Endothelial cell of umbilical vein (primary cell): ENCODE results near the gene RAP1GAP. TPM values are rescaled to one million over a fixed set of nuclear protein-coding genes. Genes with fewer than 3 reads are reported as not detected.

ENCODE experiments used
- BruUV-seq: library from RNA; stranded (reverse); fragments of 400-500 nt; replicated peaks from 2 replicates; lab custom pipeline; 2021; lab: Mats Ljungman, UMichigan
- CTCF ChIA-PET: fragments of 300-600, 350-600 bp; sonication (Branson Sonifier 250); formaldehyde crosslinking; loops from one replicate; lab custom pipeline; 2021; ENCODE audit warnings: antibody characterized with exemption, inconsistent platforms; lab: Charles Lee
- POLR2A ChIA-PET: fragments of 300-600, 350-600 bp; sonication (Branson Sonifier 250); formaldehyde crosslinking; loops from one replicate; lab custom pipeline; 2021; ENCODE audit warnings: antibody characterized with exemption, inconsistent platforms; lab: Charles Lee
- DNase-seq: peaks from one replicate; pipeline ENCODE4 v3.0.0-alpha.2; 2011; ENCODE audit warnings: low read depth, low spot score
- FAIRE-seq: peaks from 2 replicates; lab custom pipeline; 2011; peaks lifted over from hg19 to GRCh38; lab: Jason Lieb, UNC
- H2AFZ ChIP-seq: 2 replicates; pipeline ENCODE4 v1.6.0; 2012; ENCODE audit warnings: low read depth, low read length, control low read depth, inconsistent platforms
- H3K27ac ChIP-seq: 2 replicates; pipeline ENCODE4 v1.5.1; 2011; ENCODE audit warnings: low read depth, mild to moderate bottlenecking, control low read depth, low read length, moderate library complexity; ENCODE audit not compliant: insufficient read depth
- H3K27me3 ChIP-seq, 2 experiments: 2 replicates each; pipeline versions ENCODE4 v1.6.0 to v1.6.1; 2011; ENCODE audit warnings: low read length in 2 of 2, mixed read lengths in 1 of 2; ENCODE audit not compliant: control insufficient read depth in 2 of 2, insufficient read depth in 2 of 2
- H3K36me3 ChIP-seq, 2 experiments: 2 replicates in 1 of 2; 3 replicates in 1 of 2; pipeline ENCODE4 v1.5.1; 2011; ENCODE audit warnings: low read length in 2 of 2, mild to moderate bottlenecking in 1 of 2, moderate library complexity in 1 of 2; ENCODE audit not compliant: control insufficient read depth in 2 of 2, insufficient read depth in 2 of 2; ENCODE audit errors: extremely low read depth in 1 of 2
- H3K4me1 ChIP-seq: 3 replicates; pipeline ENCODE4 v1.5.1; 2011; ENCODE audit warnings: mild to moderate bottlenecking, low read length; ENCODE audit not compliant: control insufficient read depth, insufficient read depth; ENCODE audit errors: extremely low read depth
- H3K4me2 ChIP-seq: 2 replicates; pipeline ENCODE4 v1.6.1; 2011; ENCODE audit warnings: low read length, control low read depth, mixed read lengths; ENCODE audit not compliant: insufficient read depth
- H3K4me3 ChIP-seq, 3 experiments: fragments of 200-600 bp in 1 of 3; sonication (generic), shearing (Covaris generic) in 1 of 3; replicated peaks in 1 of 3; 2 replicates each; pipeline ENCODE4 v1.5.1; 2011 to 2016; ENCODE audit warnings: control low read depth in 3 of 3, low read length in 3 of 3, mild to moderate bottlenecking in 2 of 3, inconsistent platforms in 1 of 3, low read depth in 1 of 3, moderate library complexity in 1 of 3; ENCODE audit not compliant: insufficient read depth in 1 of 3
- H3K79me2 ChIP-seq: 2 replicates; pipeline ENCODE4 v1.6.0; 2012; ENCODE audit warnings: low read length, inconsistent platforms; ENCODE audit not compliant: control insufficient read depth, insufficient read depth
- H3K9ac ChIP-seq: replicated peaks from 2 replicates; pipeline ENCODE3; 2011; ENCODE audit warnings: low read length, control low read depth; ENCODE audit not compliant: insufficient read depth; ENCODE audit errors: extremely low read depth
- H3K9me1 ChIP-seq: replicated peaks from 3 replicates; pipeline ENCODE4 v1.6.0; 2011; ENCODE audit warnings: mild to moderate bottlenecking, low read length; ENCODE audit not compliant: control insufficient read depth, insufficient read depth; ENCODE audit errors: extremely low read depth
- H3K9me3 ChIP-seq: replicated peaks from 2 replicates; pipeline ENCODE4 v1.5.1; 2012; ENCODE audit warnings: low read length, inconsistent platforms; ENCODE audit not compliant: control insufficient read depth, insufficient read depth
- H4K20me1 ChIP-seq: replicated peaks from 2 replicates; pipeline ENCODE3; 2011; ENCODE audit warnings: mild to moderate bottlenecking, low read length; ENCODE audit not compliant: control insufficient read depth, insufficient read depth; ENCODE audit errors: extremely low read depth
- CTCF ChIP-seq, 2 donors: IDR thresholded peaks; 1 replicate in 1 of 2; 2 replicates in 1 of 2; pipeline ENCODE4 v1.5.1; 2011; ENCODE audit warnings: low read length in 2 of 2, mild to moderate bottlenecking in 2 of 2, moderate library complexity in 2 of 2, control low read depth in 1 of 2, inconsistent platforms in 1 of 2, low read depth in 1 of 2; ENCODE audit not compliant: insufficient read depth in 1 of 2; ENCODE audit errors: extremely low read depth in 1 of 2
- EZH2 ChIP-seq: IDR thresholded peaks from 2 replicates; pipeline ENCODE4 v1.6.1; 2012; ENCODE audit warnings: borderline replicate concordance, low read depth, mild to moderate bottlenecking, moderate library complexity, low read length, inconsistent platforms; ENCODE audit not compliant: severe bottlenecking
- FOS ChIP-seq: IDR thresholded peaks from 2 replicates; pipeline ENCODE4 v1.6.1; 2011; ENCODE audit warnings: mild to moderate bottlenecking, low read length, moderate library complexity, borderline replicate concordance; ENCODE audit not compliant: insufficient read depth
- GATA2 ChIP-seq: IDR thresholded peaks from 2 replicates; pipeline ENCODE4 v1.7.0; 2011; ENCODE audit warnings: low read depth, mild to moderate bottlenecking, moderate library complexity, mixed read lengths, low read length; ENCODE audit not compliant: insufficient read length, insufficient read depth
- JUN ChIP-seq: IDR thresholded peaks from 2 replicates; pipeline ENCODE4 v1.6.1; 2011; ENCODE audit warnings: borderline replicate concordance, low read depth; ENCODE audit not compliant: insufficient read length, insufficient read depth
- MAX ChIP-seq: IDR thresholded peaks from 2 replicates; pipeline ENCODE4 v1.6.1; 2011; ENCODE audit not compliant: insufficient read depth, insufficient read length
- MYC ChIP-seq: IDR thresholded peaks from one replicate; pipeline ENCODE4 v1.6.1; 2011; ENCODE audit warnings: mild to moderate bottlenecking, low read depth, low read length
- POLR2A ChIP-seq: IDR thresholded peaks from 2 replicates; pipeline ENCODE4 v1.6.1; 2012; ENCODE audit warnings: low read depth, mild to moderate bottlenecking, control low read depth, low read length
- POLR2AphosphoS5 ChIP-seq: IDR thresholded peaks from 2 replicates; pipeline ENCODE4 v1.6.1; 2012; ENCODE audit warnings: low read depth, mild to moderate bottlenecking, control low read depth, low read length, moderate library complexity; ENCODE audit not compliant: insufficient read depth
- dilution Hi-C: fragments of 300-500 bp; cut with MboI; formaldehyde crosslinking; loops from one replicate; pipeline ENCODE4 v1.15.0; 2019; ENCODE audit warnings: low sequenced_read_pairs; ENCODE audit not compliant: extremely low pct_ligation_motif_present
- intact Hi-C: fragments of 100-400 bp; cut with micrococcal nuclease; formaldehyde crosslinking; loops from one replicate; pipeline ENCODE4 v1.10.0; 2022
- polyA plus RNA-seq, 4 experiments: library from polyadenylated mRNA; depleted of rRNA in 3 of 4; stranded (reverse) in 3 of 4; unstranded in 1 of 4; fragments of >200 nt; gene quantifications; 2 replicates each; pipeline versions ENCODE4 v1.2.1 to v1.2.3, GENCODE V29; 2011 to 2012; ENCODE audit warnings: missing spikeins in 1 of 4
- total RNA-seq: library from RNA; stranded (reverse); gene quantifications from 2 replicates; pipeline ENCODE4 v1.2.3, GENCODE V29; 2021

The RAP1GAP gene
- total and polyA plus RNA-seq, 2 donors (not counting 3 experiments of a cell fraction or from before 2014, with no cell fraction given): 0.07 to 0.20 TPM

- Histone ChIP-seq H3K9me1 (no peaks in the 10 kb centered on the region), H3K36me3 (no peaks in the 10 kb centered on the region), H4K20me1 (no peaks in the 10 kb centered on the region), H3K9me3 (no peaks in the 10 kb centered on the region), H3K79me2 (no peaks in the 10 kb centered on the region), H3K27me3 (peaks cover 19 to 27% of the 10 kb centered on the region in 2 experiments), H3K4me2 (no peak overlapping the region), H3K27ac (no peak overlapping the region), H3K9ac (no peak overlapping the region), H2AFZ (no peak overlapping the region), H3K4me3 (no peak overlapping the region), H3K4me1 (peaks cover 12% of the 10 kb centered on the region)
- BruUV-seq: no TSS peak
- TF ChIP-seq POLR2AphosphoS5: no peak
- no peak for TF ChIP-seq JUN
- no peak for TF ChIP-seq GATA2
- TF ChIP-seq MAX: no peak
- no peak for TF ChIP-seq EZH2
- no peak for TF ChIP-seq POLR2A
- no peak for TF ChIP-seq MYC
- no peak for TF ChIP-seq CTCF (IDR thresholded peaks at IDR 0.05; ENCODE audit: extremely low read depth in 1 of 2, insufficient read depth in 1 of 2, low read depth in 1 of 2, low read length in 2 of 2)
- no peak for TF ChIP-seq FOS
- dilution Hi-C loops (no loop called here), intact Hi-C loops (no loop called here)
- FAIRE-seq: no peak
- POLR2A ChIA-PET: interaction anchor here (0.6 kb wide), 1 partner anchor 565 kb away, joined by 3 read pairs; no protein-coding TSS in a partner anchor
- no peak for DNase-seq
- CTCF ChIA-PET: interaction anchor here (1.2 kb wide), 1 partner anchor 300 kb away, joined by 4 read pairs; no protein-coding TSS in a partner anchor
Measured at GRCh38 chr1:21670059-21670881, 1.1 kb upstream of the RAP1GAP start.
